ENCODE results near the gene KLF16.

GRCh38 chr19:1882089-1882785 lies 18.9 kb upstream of the KLF16 start:
- TF ChIP-seq EZH2 (IDR thresholded peaks at IDR 0.05; ENCODE audit: insufficient read depth, low read length) (no peak), CTCF (IDR thresholded peaks at IDR 0.05; ENCODE audit: insufficient read depth, low read depth, low read length) (no peak)
